Trophoblast cell (in vitro differentiated cells and primary cell): Measurements from ENCODE around the gene MOB3A.

ENCODE experiments used
- DNase-seq, 2 donors: peaks; one replicate each; pipeline ENCODE4 v3.0.0-alpha.2; 2016
- H2AFZ ChIP-seq: 2 replicates; pipeline ENCODE4 v1.6.1; 2013; ENCODE audit warnings: low read length, moderate library complexity, mild to moderate bottlenecking; ENCODE audit not compliant: insufficient read depth, poor library complexity
- H2AK5ac ChIP-seq: 2 replicates; pipeline ENCODE4 v1.6.1; 2013; ENCODE audit warnings: mild to moderate bottlenecking, low read length
- H2BK120ac ChIP-seq: 2 replicates; pipeline ENCODE4 v1.6.1; 2013; ENCODE audit warnings: low read length, mild to moderate bottlenecking, moderate library complexity; ENCODE audit not compliant: insufficient read depth, poor library complexity
- H2BK12ac ChIP-seq: 2 replicates; pipeline ENCODE4 v1.6.1; 2013; ENCODE audit warnings: mild to moderate bottlenecking, low read length, moderate library complexity
- H2BK5ac ChIP-seq: 2 replicates; pipeline ENCODE4 v1.6.1; 2013; ENCODE audit warnings: low read length, low read depth, moderate library complexity, mild to moderate bottlenecking; ENCODE audit not compliant: poor library complexity
- H3K14ac ChIP-seq: 2 replicates; pipeline ENCODE4 v1.6.1; 2013; ENCODE audit warnings: mild to moderate bottlenecking, low read length
- H3K18ac ChIP-seq: 2 replicates; pipeline ENCODE4 v1.6.1; 2013; ENCODE audit warnings: mild to moderate bottlenecking, low read length
- H3K23ac ChIP-seq: 2 replicates; pipeline ENCODE4 v1.6.1; 2013; ENCODE audit warnings: low read length
- H3K27ac ChIP-seq: 2 replicates; pipeline ENCODE4 v1.5.1; 2013; ENCODE audit warnings: low read depth, mild to moderate bottlenecking, inconsistent platforms, low read length, moderate library complexity
- H3K27me3 ChIP-seq: 2 replicates; pipeline ENCODE4 v1.6.1; 2013; ENCODE audit warnings: inconsistent platforms, mild to moderate bottlenecking, low read length, moderate library complexity; ENCODE audit not compliant: insufficient read depth
- H3K36me3 ChIP-seq, 2 experiments: 1 replicate in 1 of 2; 2 replicates in 1 of 2; pipeline ENCODE4 v1.6.1; 2013; ENCODE audit warnings: low read length in 2 of 2, mild to moderate bottlenecking in 2 of 2, moderate library complexity in 1 of 2; ENCODE audit not compliant: insufficient read depth in 2 of 2, control insufficient read depth in 1 of 2
- H3K4ac ChIP-seq: 2 replicates; pipeline ENCODE4 v1.6.1; 2013; ENCODE audit warnings: low read depth, mild to moderate bottlenecking, low read length, moderate library complexity
- H3K4me1 ChIP-seq, 2 experiments: 1 replicate in 1 of 2; 2 replicates in 1 of 2; pipeline ENCODE4 v1.6.1; 2013; ENCODE audit warnings: low read length in 2 of 2, mild to moderate bottlenecking in 2 of 2, moderate library complexity in 1 of 2; ENCODE audit not compliant: insufficient read depth in 2 of 2, control insufficient read depth in 1 of 2
- H3K4me2 ChIP-seq: 2 replicates; pipeline ENCODE4 v1.6.1; 2013; ENCODE audit warnings: inconsistent platforms, mild to moderate bottlenecking, low read length, moderate library complexity
- H3K4me3 ChIP-seq: 2 replicates; pipeline ENCODE4 v1.5.1; 2013; ENCODE audit warnings: mild to moderate bottlenecking, low read depth, low read length, inconsistent platforms
- H3K79me1 ChIP-seq: one replicate; pipeline ENCODE4 v1.6.1; 2013; ENCODE audit warnings: low read length
- H3K79me2 ChIP-seq: 2 replicates; pipeline ENCODE4 v1.6.1; 2013; ENCODE audit warnings: low read length, mild to moderate bottlenecking; ENCODE audit not compliant: control insufficient read depth, insufficient read depth, poor library complexity
- H3K9ac ChIP-seq: 2 replicates; pipeline ENCODE4 v1.6.1; 2013; ENCODE audit warnings: mild to moderate bottlenecking, low read length
- H3K9me3 ChIP-seq: 2 replicates; pipeline ENCODE4 v1.6.1; 2013; ENCODE audit warnings: low read depth, mild to moderate bottlenecking, control low read depth, inconsistent platforms, low read length; ENCODE audit not compliant: insufficient read depth
- H4K12ac ChIP-seq: 2 replicates; pipeline ENCODE4 v1.6.1; 2013; ENCODE audit warnings: low read depth, mild to moderate bottlenecking, low read length, moderate library complexity
- H4K8ac ChIP-seq: 2 replicates; pipeline ENCODE4 v1.6.1; 2013; ENCODE audit warnings: low read depth, mild to moderate bottlenecking, low read length, moderate library complexity
- H4K91ac ChIP-seq: one replicate; pipeline ENCODE4 v1.6.1; 2013; ENCODE audit warnings: low read depth, mild to moderate bottlenecking, low read length, moderate library complexity
- WGBS: extraction: QIAGEN DNeasy Blood & Tissue Kit; methylation state at CpG from one replicate; pipeline ENCODE4 v1.1.7; 2013; ENCODE audit warnings: missing lambda C conversion rate; ENCODE audit not compliant: insufficient read length, insufficient coverage; ENCODE audit errors: extremely low coverage; 5-methylcytosine and 5-hydroxymethylcytosine counted together

Gene MOB3A

DNA sequence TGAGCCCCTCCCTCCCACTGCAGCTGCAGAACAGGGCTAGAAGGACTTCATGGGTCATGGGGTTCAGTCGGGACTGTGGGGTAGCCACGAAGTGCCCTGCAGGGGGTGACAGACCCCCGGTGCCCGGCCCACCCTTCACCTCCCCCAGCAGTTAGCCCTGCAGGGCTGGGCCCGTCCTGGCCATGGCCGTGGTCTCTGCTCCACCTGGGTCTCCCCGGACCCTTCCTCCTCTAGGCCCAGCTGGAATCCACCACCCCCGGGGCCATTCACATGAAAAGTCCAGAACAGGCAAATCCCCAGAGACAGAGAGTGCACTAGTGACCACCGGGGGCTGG, 62.3 kb downstream of the MOB3A start:
- H3K27me3 ChIP-seq: no peaks in the 10 kb centered on the region
- no peak overlapping the region for H3K23ac ChIP-seq
- no peak overlapping the region for H2BK120ac ChIP-seq
- H4K91ac ChIP-seq: no peak overlapping the region
- no peak overlapping the region for H3K27ac ChIP-seq
- H4K8ac ChIP-seq: no peak overlapping the region
- DNase-seq: no peak
- H3K79me1 ChIP-seq: no peaks in the 10 kb centered on the region
- H3K4me3 ChIP-seq: no peak overlapping the region
- H3K36me3 ChIP-seq: peaks cover 6 to 12% of the 10 kb centered on the region in 2 experiments
- H3K79me2 ChIP-seq: no peaks in the 10 kb centered on the region
- H2AK5ac ChIP-seq: no peak overlapping the region
- no peak overlapping the region for H3K4ac ChIP-seq
- no peak overlapping the region for H3K4me2 ChIP-seq
- H3K9ac ChIP-seq: no peak overlapping the region
- no peak overlapping the region for H3K14ac ChIP-seq
- H2BK5ac ChIP-seq: no peak overlapping the region
- H2BK12ac ChIP-seq: no peak overlapping the region
- no peaks in the 10 kb centered on the region for H3K4me1 ChIP-seq
- H3K9me3 ChIP-seq: peaks cover 10% of the 10 kb centered on the region
- no peak overlapping the region for H4K12ac ChIP-seq
- WGBS: no CpG with 5 or more reads among the region's 9 CpGs
- H2AFZ ChIP-seq: no peak overlapping the region
- no peak overlapping the region for H3K18ac ChIP-seq

- no peak overlapping the region for H4K8ac ChIP-seq
- H3K9ac ChIP-seq: no peak overlapping the region
- no peak overlapping the region for H3K4me3 ChIP-seq
- no peak overlapping the region for H4K12ac ChIP-seq
- H3K18ac ChIP-seq: no peak overlapping the region
- no peak overlapping the region for H2BK120ac ChIP-seq
- no peak overlapping the region for H3K27ac ChIP-seq
- H4K91ac ChIP-seq: no peak overlapping the region
- WGBS: no CpG with 5 or more reads among the region's 6 CpGs
- H3K9me3 ChIP-seq: peaks cover 10% of the 10 kb centered on the region
- H3K4me1 ChIP-seq: peaks cover 0 to 2% of the 10 kb centered on the region in 2 experiments
- no peak overlapping the region for H2AFZ ChIP-seq
- DNase-seq: no peak
- peaks cover under 1% of the 10 kb centered on the region for H3K79me1 ChIP-seq
- peaks cover 1 to 7% of the 10 kb centered on the region in 2 experiments for H3K36me3 ChIP-seq
- no peak overlapping the region for H2AK5ac ChIP-seq
- H3K4me2 ChIP-seq: no peak overlapping the region
- H3K14ac ChIP-seq: no peak overlapping the region
- no peaks in the 10 kb centered on the region for H3K79me2 ChIP-seq
- no peak overlapping the region for H3K4ac ChIP-seq
- no peak overlapping the region for H3K23ac ChIP-seq
- no peak overlapping the region for H2BK5ac ChIP-seq
- no peaks in the 10 kb centered on the region for H3K27me3 ChIP-seq
- no peak overlapping the region for H2BK12ac ChIP-seq
Observed at GRCh38 chr19:2033115-2033824, 62.9 kb downstream of the MOB3A start.

DNA sequence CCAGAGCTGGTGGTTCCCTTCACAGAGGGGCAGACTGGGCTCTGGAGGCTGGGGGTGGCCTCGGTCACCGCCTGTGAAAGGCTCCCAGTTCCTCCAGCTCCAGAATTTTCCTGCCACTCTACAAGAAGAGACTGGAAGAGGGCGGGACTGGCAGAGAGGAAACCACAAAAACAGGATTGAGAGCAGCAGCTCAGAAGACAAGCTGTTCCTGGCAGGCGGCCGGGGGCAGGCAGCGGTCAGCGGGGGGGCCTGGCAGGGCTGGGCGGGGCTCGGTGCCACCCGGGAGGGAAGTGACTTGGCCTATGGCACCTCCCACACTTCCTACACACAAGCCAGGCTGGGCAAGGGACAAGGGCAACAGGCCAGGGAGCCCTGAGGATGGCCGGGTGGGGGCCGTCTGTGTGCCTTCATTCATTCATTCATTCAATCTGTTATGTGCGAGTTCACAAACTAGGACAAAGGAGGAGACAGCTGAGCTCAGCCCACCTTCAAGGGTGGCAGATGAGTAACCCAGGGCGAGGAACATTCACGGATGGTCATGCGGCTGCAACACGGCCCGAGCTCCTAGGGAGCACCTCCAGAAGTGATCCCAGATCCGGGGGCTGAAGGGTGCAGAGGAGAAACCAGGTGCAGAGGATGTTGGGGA, 63.7 kb downstream of the MOB3A start:
- H3K36me3 ChIP-seq: no peaks in the 10 kb centered on the region
- H2BK12ac ChIP-seq: no peak overlapping the region
- H4K12ac ChIP-seq: no peak overlapping the region

DNA sequence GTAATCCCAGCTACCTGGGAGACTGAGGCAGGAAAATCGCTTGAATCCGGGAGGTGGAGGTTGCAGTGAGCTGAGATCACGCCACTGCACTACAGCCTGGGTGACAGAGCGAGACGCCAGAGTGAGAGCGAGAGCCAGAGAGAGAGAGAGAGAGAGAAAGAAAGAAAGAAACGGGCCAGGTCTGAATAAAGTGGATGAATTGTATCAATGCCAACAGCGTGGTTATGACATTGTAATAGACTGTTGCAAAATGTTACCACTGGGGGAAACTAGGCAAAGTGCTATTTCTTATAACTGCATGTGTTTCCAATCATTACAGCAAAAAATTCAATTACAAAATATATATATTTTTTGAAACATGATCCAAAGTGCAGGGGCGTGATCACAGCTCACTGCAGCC, 68.8 kb downstream of the MOB3A start:
- no peak for DNase-seq
- Histone ChIP-seq H3K14ac (no peak overlapping the region), H3K4me3 (no peak overlapping the region), H4K12ac (no peak overlapping the region), H3K27ac (no peak overlapping the region), H2BK120ac (no peak overlapping the region), H4K91ac (no peak overlapping the region), H3K4me2 (no peak overlapping the region), H2BK5ac (no peak overlapping the region), H3K9ac (no peak overlapping the region), H2AK5ac (no peak overlapping the region), H3K18ac (no peak overlapping the region), H3K4ac (no peak overlapping the region), H3K79me2 (no peaks in the 10 kb centered on the region), H3K27me3 (no peaks in the 10 kb centered on the region), H3K36me3 (no peaks in the 10 kb centered on the region), H2BK12ac (no peak overlapping the region), H3K9me3 (peaks cover 7% of the 10 kb centered on the region), H3K79me1 (peaks cover 2% of the 10 kb centered on the region), H3K23ac (no peak overlapping the region), H4K8ac (no peak overlapping the region), H2AFZ (no peak overlapping the region), H3K4me1 (peaks cover 0 to 3% of the 10 kb centered on the region in 2 experiments)
- WGBS: no CpG with 5 or more reads among the region's 9 CpGs

More for the DNA sequence above, 63.7 kb downstream of the MOB3A start:
- Histone ChIP-seq H3K4me1 (peaks cover 0 to 3% of the 10 kb centered on the region in 2 experiments), H3K9ac (no peak overlapping the region), H4K91ac (no peak overlapping the region), H3K4me2 (no peak overlapping the region), H3K9me3 (peaks cover 12% of the 10 kb centered on the region), H3K4ac (no peak overlapping the region), H4K8ac (no peak overlapping the region), H3K79me1 (peaks cover 2% of the 10 kb centered on the region), H2BK5ac (no peak overlapping the region), H2BK120ac (no peak overlapping the region), H3K79me2 (no peaks in the 10 kb centered on the region), H2AK5ac (no peak overlapping the region), H3K14ac (no peak overlapping the region), H3K27ac (no peak overlapping the region), H3K18ac (no peak overlapping the region), H3K27me3 (no peaks in the 10 kb centered on the region), H3K4me3 (no peak overlapping the region), H3K23ac (no peak overlapping the region), H2AFZ (no peak overlapping the region)
- DNase-seq: no peak
- WGBS: no CpG with 5 or more reads among the region's 19 CpGs
